ENCODE measurements around the gene RIPOR3. TPM values are rescaled to one million over a fixed set of nuclear protein-coding genes. Genes with fewer than 3 reads are reported as not detected.

The RIPOR3 gene
- total and polyA plus RNA-seq, 2 donors from 2014 or later: 10.5 to 14.6 TPM

GRCh38 chr20:50681359-50682064 lies 9.8 kb downstream of the RIPOR3 start:
- Histone ChIP-seq H3K4me3 (ENCODE audit: low read length in 3 of 3) (no peak overlapping the region), H3K27ac (ENCODE audit: low read depth in 2 of 2, low read length in 2 of 2) (peak overlapping the region; percentile 33 to 77), H3K9ac (ENCODE audit: low read length in 3 of 3) (no peak overlapping the region), H3K9me3 (ENCODE audit: control insufficient read depth in 2 of 3, insufficient read depth in 1 of 3, low read length in 3 of 3) (no peaks in the 10 kb centered on the region), H3K36me3 (ENCODE audit: control insufficient read depth in 2 of 3, insufficient read depth in 3 of 3, low read length in 3 of 3) (no peaks in the 10 kb centered on the region), H3K27me3 (ENCODE audit: control insufficient read depth, insufficient read depth, low read length) (no peaks in the 10 kb centered on the region), H3K4me1 (ENCODE audit: control insufficient read depth in 2 of 3, insufficient read depth in 2 of 3, low read depth in 1 of 3, low read length in 3 of 3) (peaks cover 0 to 32% (median 25%) of the 10 kb centered on the region in 3 donors)
- FAIRE-seq (no peak), DNase-seq (peak in 1 of 5 donors; percentile 62)
- TF ChIP-seq CTCF (IDR thresholded peaks at IDR 0.05; ENCODE audit: borderline replicate concordance, extremely low read depth, insufficient read depth): no peak
- intact Hi-C loops (cut with DNase I): no loop called here

DNA sequence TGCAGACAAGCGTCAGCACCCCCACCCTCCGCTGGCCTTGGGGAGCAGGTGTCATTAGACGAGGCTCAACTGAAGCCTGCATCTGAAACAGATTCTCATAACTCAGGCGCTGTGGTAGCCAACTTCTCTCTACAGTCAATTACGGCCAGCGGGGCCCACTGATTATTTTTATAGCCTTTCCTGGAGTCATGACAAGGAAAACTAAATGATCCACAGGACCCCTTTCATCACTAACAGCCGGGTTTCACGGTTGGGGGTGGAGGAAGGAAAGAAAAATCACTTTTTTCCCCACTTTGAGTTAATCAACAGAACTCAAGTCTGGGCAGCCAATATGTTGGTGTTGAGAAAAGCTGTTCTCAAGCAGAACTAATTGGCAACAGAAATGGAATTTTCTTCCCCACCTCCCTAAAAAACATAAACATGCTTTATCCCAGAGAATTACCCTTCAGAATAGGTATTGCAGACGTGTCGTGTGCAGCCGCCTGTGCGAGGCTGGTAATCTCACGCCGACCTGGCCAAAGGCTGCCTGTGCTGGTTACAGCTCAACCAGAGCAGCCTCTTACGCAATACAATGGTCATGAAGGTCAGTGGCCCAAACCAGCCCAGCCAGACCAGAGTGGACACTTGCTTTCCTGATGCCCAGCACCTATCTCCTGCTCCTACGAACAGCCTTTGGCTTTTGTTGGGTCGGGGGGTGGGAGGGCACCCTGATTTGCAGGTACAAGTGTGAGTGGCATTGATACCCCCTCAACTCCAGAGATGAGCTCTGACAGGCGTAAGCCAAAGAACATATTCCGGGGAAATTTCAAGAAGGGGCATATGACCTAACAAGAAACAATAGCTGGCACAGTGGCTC lies 11.0 kb downstream of the RIPOR3 start:
- Histone ChIP-seq H3K9me3 (ENCODE audit: control insufficient read depth in 2 of 3, insufficient read depth in 1 of 3, low read length in 3 of 3) (no peaks in the 10 kb centered on the region), H3K36me3 (ENCODE audit: control insufficient read depth in 2 of 3, insufficient read depth in 3 of 3, low read length in 3 of 3) (no peaks in the 10 kb centered on the region), H3K27ac (ENCODE audit: low read depth in 2 of 2, low read length in 2 of 2) (peak overlapping the region; percentile 80 to 90), H3K27me3 (ENCODE audit: control insufficient read depth, insufficient read depth, low read length) (no peaks in the 10 kb centered on the region), H3K9ac (ENCODE audit: low read length in 3 of 3) (peak overlapping the region in 1 of 3 donors; percentile 63), H3K4me1 (ENCODE audit: control insufficient read depth in 2 of 3, insufficient read depth in 2 of 3, low read depth in 1 of 3, low read length in 3 of 3) (peaks cover 0 to 42% (median 35%) of the 10 kb centered on the region in 3 donors), H3K4me3 (ENCODE audit: low read length in 3 of 3) (peak overlapping the region in 1 of 3 donors; percentile 28)
- FAIRE-seq: no peak
- TF ChIP-seq CTCF (IDR thresholded peaks at IDR 0.05; ENCODE audit: borderline replicate concordance, extremely low read depth, insufficient read depth): no peak
- peak in 4 of 5 donors; percentile 65 to 93 (median 72) for DNase-seq
- intact Hi-C loops (cut with DNase I): no loop called here

DNA sequence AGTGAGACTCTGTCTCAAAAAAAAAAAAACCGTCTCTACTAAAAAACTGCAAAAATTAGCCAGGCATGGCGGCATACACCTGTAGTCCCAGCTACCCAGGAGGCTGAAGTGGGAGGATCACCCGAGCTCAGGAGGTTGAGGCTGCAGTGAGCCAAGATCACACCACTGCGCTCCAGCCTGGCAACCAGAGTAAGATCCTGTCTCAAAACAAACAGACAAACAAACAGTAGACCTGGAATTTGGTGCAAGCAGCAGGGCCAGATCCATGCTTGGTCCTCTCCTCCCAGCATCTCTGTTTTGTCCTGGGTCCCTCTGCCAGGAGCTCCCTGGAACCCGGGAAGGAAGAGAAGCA lies 11.6 kb downstream of the RIPOR3 start:
- no peak for FAIRE-seq
- TF ChIP-seq CTCF (IDR thresholded peaks at IDR 0.05; ENCODE audit: borderline replicate concordance, extremely low read depth, insufficient read depth): no peak
- H3K9me3 ChIP-seq (ENCODE audit: control insufficient read depth in 2 of 3, insufficient read depth in 1 of 3, low read length in 3 of 3): no peaks in the 10 kb centered on the region
- H3K36me3 ChIP-seq (ENCODE audit: control insufficient read depth in 2 of 3, insufficient read depth in 3 of 3, low read length in 3 of 3): no peaks in the 10 kb centered on the region
- no peaks in the 10 kb centered on the region for H3K27me3 ChIP-seq (ENCODE audit: control insufficient read depth, insufficient read depth, low read length)
- peak overlapping the region in 1 of 3 donors; percentile 63 for H3K9ac ChIP-seq (ENCODE audit: low read length in 3 of 3)
- DNase-seq: no peak
- intact Hi-C loops (cut with DNase I): no loop called here
- H3K4me3 ChIP-seq (ENCODE audit: low read length in 3 of 3): peak overlapping the region in 1 of 3 donors; percentile 28
- H3K27ac ChIP-seq (ENCODE audit: low read depth in 2 of 2, low read length in 2 of 2): peak overlapping the region; percentile 71 to 90
- peaks cover 0 to 47% (median 39%) of the 10 kb centered on the region in 3 donors for H3K4me1 ChIP-seq (ENCODE audit: control insufficient read depth in 2 of 3, insufficient read depth in 2 of 3, low read depth in 1 of 3, low read length in 3 of 3)

All from kidney (tissue), 14 donors.